Measurements from ENCODE around the gene KRT81.
"Not testable (repeated sequence)": the region's sequence is repeated elsewhere in the genome, so short reads cannot be mapped to it uniquely, and the experiment has no call there.

The KRT81 gene

GRCh38 chr12:52318241-52318990 lies 27.1 kb upstream of the KRT81 start:
- no peak for DNase-seq (ENCODE audit: low read depth in 1 of 2, low spot score in 1 of 2)

GRCh38 chr12:52317468-52318052 lies 26.2 kb upstream of the KRT81 start:
- DNase-seq (ENCODE audit: low read depth in 1 of 2, low spot score in 1 of 2): no peak

- no peak for DNase-seq (ENCODE audit: low read depth in 1 of 2, low spot score in 1 of 2)
Observed at GRCh38 chr12:52316701-52317100, 25.4 kb upstream of the KRT81 start.

GRCh38 chr12:52316290-52316689 lies 25.0 kb upstream of the KRT81 start:
- no peak for DNase-seq (ENCODE audit: low read depth in 1 of 2, low spot score in 1 of 2)

GRCh38 chr12:52315721-52316120 lies 24.4 kb upstream of the KRT81 start:
- not testable (repeated sequence) for DNase-seq (ENCODE audit: low read depth in 1 of 2, low spot score in 1 of 2)

GRCh38 chr12:52314511-52314910 lies 23.2 kb upstream of the KRT81 start:
- no peak for DNase-seq (ENCODE audit: low read depth in 1 of 2, low spot score in 1 of 2)

GRCh38 chr12:52313926-52314325 lies 22.6 kb upstream of the KRT81 start:
- DNase-seq (ENCODE audit: low read depth in 1 of 2, low spot score in 1 of 2): no peak

GRCh38 chr12:52313461-52313860 lies 22.1 kb upstream of the KRT81 start:
- no peak for DNase-seq (ENCODE audit: low read depth in 1 of 2, low spot score in 1 of 2)

GRCh38 chr12:52312086-52312485 lies 20.8 kb upstream of the KRT81 start:
- DNase-seq (ENCODE audit: low read depth in 1 of 2, low spot score in 1 of 2): no peak

GRCh38 chr12:52311285-52311648 lies 19.9 kb upstream of the KRT81 start:
- no peak for DNase-seq (ENCODE audit: low read depth in 1 of 2, low spot score in 1 of 2)

- no peak for DNase-seq (ENCODE audit: low read depth in 1 of 2, low spot score in 1 of 2)
Observed at GRCh38 chr12:52310622-52311284, 19.4 kb upstream of the KRT81 start.

- no peak for DNase-seq (ENCODE audit: low read depth in 1 of 2, low spot score in 1 of 2)
Observed at GRCh38 chr12:52308806-52309425, 17.6 kb upstream of the KRT81 start.

- no peak for DNase-seq (ENCODE audit: low read depth in 1 of 2, low spot score in 1 of 2)
Observed at GRCh38 chr12:52307836-52308805, 16.8 kb upstream of the KRT81 start.

- no peak for DNase-seq (ENCODE audit: low read depth in 1 of 2, low spot score in 1 of 2)
Observed at GRCh38 chr12:52306731-52307130, 15.4 kb upstream of the KRT81 start.

- DNase-seq (ENCODE audit: low read depth in 1 of 2, low spot score in 1 of 2): no peak
Observed at GRCh38 chr12:52305921-52306705, 14.8 kb upstream of the KRT81 start.

- not testable (repeated sequence) for DNase-seq (ENCODE audit: low read depth in 1 of 2, low spot score in 1 of 2)
Observed at GRCh38 chr12:52304941-52305411, 13.6 kb upstream of the KRT81 start.

- not testable (repeated sequence) for DNase-seq (ENCODE audit: low read depth in 1 of 2, low spot score in 1 of 2)
Observed at GRCh38 chr12:52302242-52302914, 11.0 kb upstream of the KRT81 start.

- DNase-seq (ENCODE audit: low read depth in 1 of 2, low spot score in 1 of 2): not testable (repeated sequence)
Observed at GRCh38 chr12:52301721-52302120, 10.4 kb upstream of the KRT81 start.
